SK-N-SH treated with all-trans-retinoic acid at 6 μM for 48 hours (cell line): Measurements from ENCODE around the gene DDRGK1.

ENCODE experiments used
- ATAC-seq: fragments of 200-7000 bp; cut with Tn5 transposase; 3 replicates; pipeline ENCODE4 v1.9.1; 2020; ENCODE audit warnings: mild to moderate bottlenecking, moderate library complexity
- ARNTL ChIP-seq: fragments of 450-650 bp; formaldehyde crosslinking; IDR thresholded peaks from 2 replicates; pipeline ENCODE4 v1.5.0; 2020; ENCODE audit warnings: low read depth, mild to moderate bottlenecking, moderate library complexity, borderline replicate concordance
- BACH2 ChIP-seq: fragments of 250-450 bp; sonication (Bioruptor Pico); IDR thresholded peaks from 2 replicates; pipeline ENCODE4 v1.9.0; 2021; ENCODE audit warnings: mild to moderate bottlenecking, borderline replicate concordance
- CREB5 ChIP-seq: fragments of 250-450 bp; sonication (Bioruptor Pico); IDR thresholded peaks from 2 replicates; pipeline ENCODE4 v1.5.1; 2020; ENCODE audit warnings: low read depth, mild to moderate bottlenecking, moderate library complexity
- CSDC2 ChIP-seq: fragments of 250-450 bp; sonication (Bioruptor Pico); IDR thresholded peaks from 2 replicates; pipeline ENCODE4 v1.5.0; 2020; ENCODE audit warnings: mild to moderate bottlenecking, moderate library complexity
- CSRNP3 ChIP-seq: fragments of 250-450 bp; sonication (Bioruptor Pico); IDR thresholded peaks from 2 replicates; pipeline ENCODE4 v1.5.1; 2021; ENCODE audit warnings: mild to moderate bottlenecking, moderate library complexity
- GLIS3 ChIP-seq: fragments of 250-450 bp; sonication (Bioruptor Pico); IDR thresholded peaks from 2 replicates; pipeline ENCODE4 v1.5.0; 2020; ENCODE audit warnings: mild to moderate bottlenecking, moderate library complexity
- OSR1 ChIP-seq: fragments of 250-450 bp; sonication (Bioruptor Pico); IDR thresholded peaks from 2 replicates; pipeline ENCODE4 v1.8.0; 2022; ENCODE audit warnings: moderate library complexity, mild to moderate bottlenecking, inconsistent platforms
- PATZ1 ChIP-seq: fragments of 250-450 bp; sonication (Bioruptor Pico); IDR thresholded peaks from 2 replicates; pipeline ENCODE4 v1.8.0; 2020; ENCODE audit warnings: mild to moderate bottlenecking, moderate library complexity, borderline replicate concordance
- POU6F1 ChIP-seq: fragments of 250-450 bp; sonication (Bioruptor Pico); IDR thresholded peaks from 2 replicates; pipeline ENCODE4 v1.8.0; 2021; ENCODE audit warnings: low read depth, mild to moderate bottlenecking, moderate library complexity, borderline replicate concordance
- PPARA ChIP-seq: fragments of 250-450 bp; sonication (Bioruptor Pico); IDR thresholded peaks from 2 replicates; pipeline ENCODE4 v1.5.0; 2020; ENCODE audit warnings: mild to moderate bottlenecking, borderline replicate concordance
- RARB ChIP-seq: fragments of 250-450 bp; sonication (Bioruptor Pico); IDR thresholded peaks from 2 replicates; pipeline ENCODE4 v1.8.0; 2021; ENCODE audit warnings: mild to moderate bottlenecking, moderate library complexity
- SNAI2 ChIP-seq: fragments of 250-450 bp; sonication (Bioruptor Pico); IDR thresholded peaks from 2 replicates; pipeline ENCODE4 v1.5.0; 2020; ENCODE audit warnings: mild to moderate bottlenecking, moderate library complexity
- TOX ChIP-seq: fragments of 250-450 bp; sonication (Bioruptor Pico); IDR thresholded peaks from 2 replicates; pipeline ENCODE4 v1.8.0; 2021; ENCODE audit warnings: mild to moderate bottlenecking, moderate library complexity, borderline replicate concordance
- TSHZ2 ChIP-seq: fragments of 250-450 bp; sonication (Bioruptor Pico); IDR thresholded peaks from 2 replicates; pipeline ENCODE4 v1.5.0; 2020; ENCODE audit warnings: mild to moderate bottlenecking, moderate library complexity
- ZC3H10 ChIP-seq: fragments of 250-450 bp; sonication (Bioruptor Pico); IDR thresholded peaks from 2 replicates; pipeline ENCODE4 v1.5.1; 2021; ENCODE audit warnings: mild to moderate bottlenecking, moderate library complexity
- ZFP3 ChIP-seq: fragments of 250-450 bp; sonication (Bioruptor Pico); IDR thresholded peaks from 2 replicates; pipeline ENCODE4 v1.5.0; 2020; ENCODE audit warnings: mild to moderate bottlenecking, moderate library complexity
- ZFP30 ChIP-seq: fragments of 450-650 bp; formaldehyde crosslinking; IDR thresholded peaks from 2 replicates; pipeline ENCODE4 v1.5.0; 2022; ENCODE audit warnings: mild to moderate bottlenecking, moderate library complexity
- ZNF565 ChIP-seq: fragments of 450-650 bp; formaldehyde crosslinking; conservative IDR thresholded peaks from 2 replicates; pipeline ENCODE4 v1.5.0; 2020; ENCODE audit warnings: low read depth, mild to moderate bottlenecking, moderate library complexity
- ZNF70 ChIP-seq: fragments of 450-650 bp; formaldehyde crosslinking; IDR thresholded peaks from 2 replicates; pipeline ENCODE4 v1.5.0; 2020; ENCODE audit warnings: mild to moderate bottlenecking, moderate library complexity
- ZNF8 ChIP-seq: fragments of 450-650 bp; formaldehyde crosslinking; IDR thresholded peaks from 2 replicates; pipeline ENCODE4 v1.5.0; 2020; ENCODE audit warnings: mild to moderate bottlenecking, moderate library complexity

The DDRGK1 gene

GRCh38 chr20:3158968-3159431 is 45.5 kb downstream of the DDRGK1 start:
- ATAC-seq = peak; percentile 51
- TF ChIP-seq ZFP3 (CRISPR knock-in tag) (no peak), PPARA (CRISPR knock-in tag) (no peak), OSR1 (CRISPR knock-in tag) (no peak), ARNTL (no peak), TOX (CRISPR knock-in tag) (no peak), TSHZ2 (CRISPR knock-in tag) (no peak), POU6F1 (CRISPR knock-in tag) (no peak), RARB (CRISPR knock-in tag) (no peak), ZC3H10 (CRISPR knock-in tag) (no peak), BACH2 (CRISPR knock-in tag) (no peak), CSDC2 (CRISPR knock-in tag) (no peak), CREB5 (CRISPR knock-in tag) (no peak), ZNF565 (CRISPR knock-in tag) (no peak), GLIS3 (CRISPR knock-in tag) (no peak), ZNF70 (CRISPR knock-in tag) (no peak)

GRCh38 chr20:3157817-3158216 is 46.7 kb downstream of the DDRGK1 start:
- TF ChIP-seq BACH2 (CRISPR knock-in tag) (no peak), CSDC2 (CRISPR knock-in tag) (no peak), OSR1 (CRISPR knock-in tag) (no peak), GLIS3 (CRISPR knock-in tag) (no peak), CREB5 (CRISPR knock-in tag) (no peak), POU6F1 (CRISPR knock-in tag) (no peak), TSHZ2 (CRISPR knock-in tag) (no peak), PATZ1 (CRISPR knock-in tag) (no peak), ARNTL (no peak), PPARA (CRISPR knock-in tag) (no peak), RARB (CRISPR knock-in tag) (no peak), CSRNP3 (CRISPR knock-in tag) (no peak), ZNF8 (CRISPR knock-in tag) (no peak), ZFP30 (CRISPR knock-in tag) (no peak), SNAI2 (CRISPR knock-in tag) (no peak)
- ATAC-seq = no peak
